Endothelial cell of umbilical vein (primary cell): ENCODE measurements around the gene ATXN2. TPM values are rescaled to one million over a fixed set of nuclear protein-coding genes. Genes with fewer than 3 reads are reported as not detected.

Experiments
- BruUV-seq: library from RNA; stranded (reverse); fragments of 400-500 nt; replicated peaks from 2 replicates; lab custom pipeline; 2021; lab: Mats Ljungman, UMichigan
- CTCF ChIA-PET: fragments of 300-600, 350-600 bp; sonication (Branson Sonifier 250); formaldehyde crosslinking; loops from one replicate; lab custom pipeline; 2021; ENCODE audit warnings: antibody characterized with exemption, inconsistent platforms; lab: Charles Lee
- POLR2A ChIA-PET: fragments of 300-600, 350-600 bp; sonication (Branson Sonifier 250); formaldehyde crosslinking; loops from one replicate; lab custom pipeline; 2021; ENCODE audit warnings: antibody characterized with exemption, inconsistent platforms; lab: Charles Lee
- DNase-seq: peaks from one replicate; pipeline ENCODE4 v3.0.0-alpha.2; 2011; ENCODE audit warnings: low read depth, low spot score
- FAIRE-seq: peaks from 2 replicates; lab custom pipeline; 2011; peaks lifted over from hg19 to GRCh38; lab: Jason Lieb, UNC
- H2AFZ ChIP-seq: 2 replicates; pipeline ENCODE4 v1.6.0; 2012; ENCODE audit warnings: low read depth, low read length, control low read depth, inconsistent platforms
- H3K27ac ChIP-seq: 2 replicates; pipeline ENCODE4 v1.5.1; 2011; ENCODE audit warnings: low read depth, mild to moderate bottlenecking, control low read depth, low read length, moderate library complexity; ENCODE audit not compliant: insufficient read depth
- H3K27me3 ChIP-seq, 2 experiments: 2 replicates each; pipeline versions ENCODE4 v1.6.0 to v1.6.1; 2011; ENCODE audit warnings: low read length in 2 of 2, mixed read lengths in 1 of 2; ENCODE audit not compliant: control insufficient read depth in 2 of 2, insufficient read depth in 2 of 2
- H3K36me3 ChIP-seq, 2 experiments: 2 replicates in 1 of 2; 3 replicates in 1 of 2; pipeline ENCODE4 v1.5.1; 2011; ENCODE audit warnings: low read length in 2 of 2, mild to moderate bottlenecking in 1 of 2, moderate library complexity in 1 of 2; ENCODE audit not compliant: control insufficient read depth in 2 of 2, insufficient read depth in 2 of 2; ENCODE audit errors: extremely low read depth in 1 of 2
- H3K4me1 ChIP-seq: 3 replicates; pipeline ENCODE4 v1.5.1; 2011; ENCODE audit warnings: mild to moderate bottlenecking, low read length; ENCODE audit not compliant: control insufficient read depth, insufficient read depth; ENCODE audit errors: extremely low read depth
- H3K4me2 ChIP-seq: 2 replicates; pipeline ENCODE4 v1.6.1; 2011; ENCODE audit warnings: low read length, control low read depth, mixed read lengths; ENCODE audit not compliant: insufficient read depth
- H3K4me3 ChIP-seq, 3 experiments: fragments of 200-600 bp in 1 of 3; sonication (generic), shearing (Covaris generic) in 1 of 3; replicated peaks in 1 of 3; 2 replicates each; pipeline ENCODE4 v1.5.1; 2011 to 2016; ENCODE audit warnings: control low read depth in 3 of 3, low read length in 3 of 3, mild to moderate bottlenecking in 2 of 3, inconsistent platforms in 1 of 3, low read depth in 1 of 3, moderate library complexity in 1 of 3; ENCODE audit not compliant: insufficient read depth in 1 of 3
- H3K79me2 ChIP-seq: 2 replicates; pipeline ENCODE4 v1.6.0; 2012; ENCODE audit warnings: low read length, inconsistent platforms; ENCODE audit not compliant: control insufficient read depth, insufficient read depth
- H3K9ac ChIP-seq: replicated peaks from 2 replicates; pipeline ENCODE3; 2011; ENCODE audit warnings: low read length, control low read depth; ENCODE audit not compliant: insufficient read depth; ENCODE audit errors: extremely low read depth
- H3K9me1 ChIP-seq: replicated peaks from 3 replicates; pipeline ENCODE4 v1.6.0; 2011; ENCODE audit warnings: mild to moderate bottlenecking, low read length; ENCODE audit not compliant: control insufficient read depth, insufficient read depth; ENCODE audit errors: extremely low read depth
- H3K9me3 ChIP-seq: replicated peaks from 2 replicates; pipeline ENCODE4 v1.5.1; 2012; ENCODE audit warnings: low read length, inconsistent platforms; ENCODE audit not compliant: control insufficient read depth, insufficient read depth
- H4K20me1 ChIP-seq: replicated peaks from 2 replicates; pipeline ENCODE3; 2011; ENCODE audit warnings: mild to moderate bottlenecking, low read length; ENCODE audit not compliant: control insufficient read depth, insufficient read depth; ENCODE audit errors: extremely low read depth
- CTCF ChIP-seq, 2 donors: IDR thresholded peaks; 1 replicate in 1 of 2; 2 replicates in 1 of 2; pipeline ENCODE4 v1.5.1; 2011; ENCODE audit warnings: low read length in 2 of 2, mild to moderate bottlenecking in 2 of 2, moderate library complexity in 2 of 2, control low read depth in 1 of 2, inconsistent platforms in 1 of 2, low read depth in 1 of 2; ENCODE audit not compliant: insufficient read depth in 1 of 2; ENCODE audit errors: extremely low read depth in 1 of 2
- EZH2 ChIP-seq: IDR thresholded peaks from 2 replicates; pipeline ENCODE4 v1.6.1; 2012; ENCODE audit warnings: borderline replicate concordance, low read depth, mild to moderate bottlenecking, moderate library complexity, low read length, inconsistent platforms; ENCODE audit not compliant: severe bottlenecking
- FOS ChIP-seq: IDR thresholded peaks from 2 replicates; pipeline ENCODE4 v1.6.1; 2011; ENCODE audit warnings: mild to moderate bottlenecking, low read length, moderate library complexity, borderline replicate concordance; ENCODE audit not compliant: insufficient read depth
- GATA2 ChIP-seq: IDR thresholded peaks from 2 replicates; pipeline ENCODE4 v1.7.0; 2011; ENCODE audit warnings: low read depth, mild to moderate bottlenecking, moderate library complexity, mixed read lengths, low read length; ENCODE audit not compliant: insufficient read length, insufficient read depth
- JUN ChIP-seq: IDR thresholded peaks from 2 replicates; pipeline ENCODE4 v1.6.1; 2011; ENCODE audit warnings: borderline replicate concordance, low read depth; ENCODE audit not compliant: insufficient read length, insufficient read depth
- MAX ChIP-seq: IDR thresholded peaks from 2 replicates; pipeline ENCODE4 v1.6.1; 2011; ENCODE audit not compliant: insufficient read depth, insufficient read length
- MYC ChIP-seq: IDR thresholded peaks from one replicate; pipeline ENCODE4 v1.6.1; 2011; ENCODE audit warnings: mild to moderate bottlenecking, low read depth, low read length
- POLR2A ChIP-seq: IDR thresholded peaks from 2 replicates; pipeline ENCODE4 v1.6.1; 2012; ENCODE audit warnings: low read depth, mild to moderate bottlenecking, control low read depth, low read length
- POLR2AphosphoS5 ChIP-seq: IDR thresholded peaks from 2 replicates; pipeline ENCODE4 v1.6.1; 2012; ENCODE audit warnings: low read depth, mild to moderate bottlenecking, control low read depth, low read length, moderate library complexity; ENCODE audit not compliant: insufficient read depth
- dilution Hi-C: fragments of 300-500 bp; cut with MboI; formaldehyde crosslinking; loops from one replicate; pipeline ENCODE4 v1.15.0; 2019; ENCODE audit warnings: low sequenced_read_pairs; ENCODE audit not compliant: extremely low pct_ligation_motif_present
- intact Hi-C: fragments of 100-400 bp; cut with micrococcal nuclease; formaldehyde crosslinking; loops from one replicate; pipeline ENCODE4 v1.10.0; 2022
- polyA plus RNA-seq, 4 experiments: library from polyadenylated mRNA; depleted of rRNA in 3 of 4; stranded (reverse) in 3 of 4; unstranded in 1 of 4; fragments of >200 nt; gene quantifications; 2 replicates each; pipeline versions ENCODE4 v1.2.1 to v1.2.3, GENCODE V29; 2011 to 2012; ENCODE audit warnings: missing spikeins in 1 of 4
- total RNA-seq: library from RNA; stranded (reverse); gene quantifications from 2 replicates; pipeline ENCODE4 v1.2.3, GENCODE V29; 2021

ATXN2 gene
- total and polyA plus RNA-seq, 2 donors (not counting 3 experiments of a cell fraction or from before 2014, with no cell fraction given) = 58.9 to 86.7 TPM

- Histone ChIP-seq H3K27me3 (no peaks in the 10 kb centered on the region), H4K20me1 (no peaks in the 10 kb centered on the region), H2AFZ (no peak overlapping the region), H3K27ac (peak overlapping the region; percentile 85), H3K4me3 (no peak overlapping the region), H3K36me3 (peaks cover 0 to 13% of the 10 kb centered on the region in 2 experiments), H3K4me2 (peak overlapping the region; percentile 2), H3K79me2 (peaks cover 97% of the 10 kb centered on the region), H3K4me1 (peaks cover 75% of the 10 kb centered on the region), H3K9me3 (no peaks in the 10 kb centered on the region), H3K9me1 (no peaks in the 10 kb centered on the region), H3K9ac (peak overlapping the region; percentile 13)
- DNase-seq (peak; percentile 95), FAIRE-seq (peak; percentile 97)
- dilution Hi-C loops = no loop called here
- intact Hi-C loops = loop anchor here (1.0 kb wide), 1 partner anchor 8 kb away; no protein-coding TSS in a partner anchor
- no TSS peak for BruUV-seq
- TF ChIP-seq POLR2AphosphoS5 (peak; percentile 83), POLR2A (peak; percentile 66), JUN (peak; percentile 92), GATA2 (peak; percentile 94), MAX (no peak), FOS (peak; percentile 88)
- ChIA-PET POLR2A (interaction anchor here (0.9 to 1.0 kb wide), 2 partner anchors 8 to 17 kb away, joined by 3 to 5 read pairs; no protein-coding TSS in a partner anchor), CTCF (interaction anchor here (0.7 to 2.6 kb wide), 12 partner anchors 8 to 107 kb away, joined by 3 to 30 read pairs (median 5); partner anchors contain the start of gene SH2B3)
These were observed 161.2 kb downstream of the ATXN2 start for GRCh38 chr12:111437816-111438454.

- Histone ChIP-seq H2AFZ (no peak overlapping the region), H3K79me2 (peaks cover 97% of the 10 kb centered on the region), H3K27me3 (no peaks in the 10 kb centered on the region), H4K20me1 (no peaks in the 10 kb centered on the region), H3K27ac (peak overlapping the region; percentile 85), H3K9me3 (no peaks in the 10 kb centered on the region), H3K4me2 (no peak overlapping the region), H3K9me1 (no peaks in the 10 kb centered on the region), H3K4me3 (no peak overlapping the region), H3K9ac (no peak overlapping the region), H3K36me3 (peaks cover 0 to 7% of the 10 kb centered on the region in 2 experiments), H3K4me1 (peaks cover 80% of the 10 kb centered on the region)
- CTCF ChIA-PET = interaction anchor here (2.0 to 2.6 kb wide), 3 partner anchors 9 to 40 kb away, joined by 8 to 30 read pairs (median 22); no protein-coding TSS in a partner anchor
- intact Hi-C loops (no loop called here), dilution Hi-C loops (no loop called here)
- no peak for TF ChIP-seq GATA2
- no peak for TF ChIP-seq EZH2
- TF ChIP-seq POLR2A = no peak
- no peak for TF ChIP-seq MYC
- no peak for TF ChIP-seq JUN
- no peak for TF ChIP-seq POLR2AphosphoS5
- no peak for TF ChIP-seq FOS
- no peak for TF ChIP-seq MAX
- TF ChIP-seq CTCF (IDR thresholded peaks at IDR 0.05; ENCODE audit: extremely low read depth in 1 of 2, insufficient read depth in 1 of 2, low read depth in 1 of 2, low read length in 2 of 2) = no peak
- FAIRE-seq (no peak), DNase-seq (no peak)
- no TSS peak for BruUV-seq
- POLR2A ChIA-PET = no interaction called here
These were observed 162.3 kb downstream of the ATXN2 start for GRCh38 chr12:111436811-111437210.
